GM18505 (cell line): ENCODE data around the gene SPON1.
"Not testable (repeated sequence)": the region's sequence is repeated elsewhere in the genome, so short reads cannot be mapped to it uniquely, and the experiment has no call there.

ENCODE experiments used
- ATAC-seq: cut with Tn5 transposase; IDR thresholded peaks from one replicate; pipeline ENCODE4 v1.9.1; 2021; ENCODE audit not compliant: unreplicated experiment
- POLR2A ChIP-seq: IDR thresholded peaks from 4 replicates; pipeline ENCODE4 v1.6.1; 2011; ENCODE audit warnings: borderline replicate concordance; ENCODE audit not compliant: insufficient read depth, insufficient read length; ENCODE audit errors: extremely low read depth

Gene SPON1

DNA sequence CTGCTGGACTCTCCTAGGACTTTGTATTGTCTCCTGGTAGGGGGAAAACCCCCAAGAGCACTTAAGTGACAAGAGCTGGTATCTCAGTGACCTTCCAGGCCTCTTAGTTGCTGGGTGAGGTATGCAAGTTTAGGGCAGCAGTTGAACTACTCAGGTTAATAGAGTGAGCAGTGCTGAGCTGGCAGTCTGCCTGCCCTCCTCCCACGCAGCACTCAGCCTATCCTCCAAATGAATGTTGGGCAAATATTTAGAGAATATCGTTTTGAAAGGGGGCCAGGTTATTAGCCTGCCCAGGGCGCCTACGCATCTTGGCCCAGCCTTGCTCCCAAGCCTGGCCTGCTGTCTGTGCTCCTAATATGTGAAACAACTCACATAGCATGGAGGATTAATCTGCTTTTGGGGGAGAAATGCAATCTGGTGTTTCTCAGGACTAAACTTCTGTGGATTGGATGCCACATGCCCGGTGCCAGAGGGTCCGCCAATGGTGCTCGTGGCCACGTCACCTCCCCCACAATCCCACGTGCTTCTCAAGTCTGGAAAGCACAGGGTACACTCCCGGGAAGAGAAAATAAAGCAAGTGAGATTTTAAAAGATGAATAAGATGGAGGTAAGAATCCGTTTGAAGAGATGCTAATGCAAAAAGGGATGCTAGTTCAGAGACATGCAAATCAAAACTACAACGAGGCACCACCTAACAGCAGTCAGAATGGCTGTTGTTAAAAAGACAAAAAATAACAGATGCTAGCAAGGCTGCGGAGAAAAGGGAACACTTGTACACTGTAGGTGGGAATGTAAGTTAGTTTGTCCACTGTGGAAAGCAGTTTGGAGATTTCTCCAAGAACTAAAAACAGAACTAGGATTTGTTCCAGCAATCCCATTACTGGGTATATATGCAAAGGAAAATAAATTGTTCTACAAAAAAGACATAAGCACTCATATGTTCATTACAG, 67.7 kb downstream of the SPON1 start:
- ATAC-seq = no peak
- TF ChIP-seq POLR2A = no peak

DNA sequence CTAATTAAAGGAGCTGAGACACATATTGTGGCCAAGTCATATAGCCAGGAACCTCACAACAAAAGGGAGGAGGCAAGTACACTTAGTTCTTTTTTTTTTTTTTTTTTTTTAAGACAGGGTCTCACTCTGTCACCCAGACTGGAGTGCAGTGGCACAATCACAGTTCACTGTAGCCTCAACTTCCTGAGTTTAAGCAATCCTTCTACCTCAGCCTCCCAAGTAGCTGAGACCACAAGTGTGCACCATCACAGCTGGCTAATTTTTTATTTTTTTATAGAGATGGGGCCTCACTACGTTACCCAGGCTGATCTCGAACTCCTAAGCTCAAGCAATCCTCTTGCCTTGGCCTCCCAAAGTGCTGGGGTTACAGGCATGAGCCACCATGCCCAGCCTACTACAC, 73.0 kb downstream of the SPON1 start:
- not testable (repeated sequence) for ATAC-seq

- no peak for ATAC-seq
Observed at GRCh38 chr11:14036469-14036868, 73.9 kb downstream of the SPON1 start.

DNA sequence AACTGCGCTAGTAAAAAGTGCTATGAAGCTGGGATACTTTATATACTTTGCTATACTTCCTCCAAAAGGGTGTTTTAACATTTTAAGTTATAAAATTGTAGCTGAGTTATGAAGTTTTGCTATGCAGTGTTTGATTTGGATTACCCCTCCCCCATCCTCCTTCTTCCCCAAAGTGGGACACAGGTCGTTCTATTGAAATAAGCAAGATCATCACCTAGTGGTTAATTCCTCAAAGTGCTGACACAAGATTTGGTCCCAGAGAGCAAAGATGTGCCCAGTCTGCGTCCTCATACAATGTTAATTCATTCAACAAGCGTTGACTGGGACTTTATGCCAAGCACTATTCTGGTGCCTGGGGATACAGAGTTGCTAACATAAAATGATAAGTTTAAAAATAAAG, 78.5 kb downstream of the SPON1 start:
- no peak for TF ChIP-seq POLR2A
- no peak for ATAC-seq

More at GRCh38 chr11:14036469-14036868, 73.9 kb downstream of the SPON1 start:
- no peak for TF ChIP-seq POLR2A

- ATAC-seq = no peak
- no peak for TF ChIP-seq POLR2A
Observed at GRCh38 chr11:14041565-14041964, 79.0 kb downstream of the SPON1 start.

- no peak for TF ChIP-seq POLR2A
Observed at GRCh38 chr11:14042686-14043465, 80.4 kb downstream of the SPON1 start.

GRCh38 chr11:14044916-14045315, 82.4 kb downstream of the SPON1 start:
- ATAC-seq = no peak
- TF ChIP-seq POLR2A = no peak

More at GRCh38 chr11:14042686-14043465, 80.4 kb downstream of the SPON1 start:
- no peak for ATAC-seq

DNA sequence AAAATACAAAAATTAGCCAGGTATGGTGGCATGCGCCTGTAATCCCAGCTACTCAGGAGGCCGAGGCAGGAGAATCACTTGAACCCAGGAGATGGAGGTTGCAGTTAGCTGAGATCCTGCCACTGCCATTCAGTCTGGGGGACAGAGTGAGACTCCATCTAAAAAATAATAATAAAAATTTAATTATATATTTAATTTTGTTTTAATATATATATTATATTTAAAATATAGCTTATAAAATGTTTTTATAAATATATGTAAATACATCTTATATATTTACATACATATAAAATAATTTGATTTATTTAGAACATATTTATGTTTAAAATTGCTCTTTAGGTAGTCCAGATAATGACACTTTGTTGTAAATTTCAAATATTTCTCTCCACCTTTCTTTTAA, 82.9 kb downstream of the SPON1 start:
- no peak for TF ChIP-seq POLR2A
- ATAC-seq = no peak

- no peak for ATAC-seq
- no peak for TF ChIP-seq POLR2A
Observed at GRCh38 chr11:14052198-14052597, 89.7 kb downstream of the SPON1 start.

DNA sequence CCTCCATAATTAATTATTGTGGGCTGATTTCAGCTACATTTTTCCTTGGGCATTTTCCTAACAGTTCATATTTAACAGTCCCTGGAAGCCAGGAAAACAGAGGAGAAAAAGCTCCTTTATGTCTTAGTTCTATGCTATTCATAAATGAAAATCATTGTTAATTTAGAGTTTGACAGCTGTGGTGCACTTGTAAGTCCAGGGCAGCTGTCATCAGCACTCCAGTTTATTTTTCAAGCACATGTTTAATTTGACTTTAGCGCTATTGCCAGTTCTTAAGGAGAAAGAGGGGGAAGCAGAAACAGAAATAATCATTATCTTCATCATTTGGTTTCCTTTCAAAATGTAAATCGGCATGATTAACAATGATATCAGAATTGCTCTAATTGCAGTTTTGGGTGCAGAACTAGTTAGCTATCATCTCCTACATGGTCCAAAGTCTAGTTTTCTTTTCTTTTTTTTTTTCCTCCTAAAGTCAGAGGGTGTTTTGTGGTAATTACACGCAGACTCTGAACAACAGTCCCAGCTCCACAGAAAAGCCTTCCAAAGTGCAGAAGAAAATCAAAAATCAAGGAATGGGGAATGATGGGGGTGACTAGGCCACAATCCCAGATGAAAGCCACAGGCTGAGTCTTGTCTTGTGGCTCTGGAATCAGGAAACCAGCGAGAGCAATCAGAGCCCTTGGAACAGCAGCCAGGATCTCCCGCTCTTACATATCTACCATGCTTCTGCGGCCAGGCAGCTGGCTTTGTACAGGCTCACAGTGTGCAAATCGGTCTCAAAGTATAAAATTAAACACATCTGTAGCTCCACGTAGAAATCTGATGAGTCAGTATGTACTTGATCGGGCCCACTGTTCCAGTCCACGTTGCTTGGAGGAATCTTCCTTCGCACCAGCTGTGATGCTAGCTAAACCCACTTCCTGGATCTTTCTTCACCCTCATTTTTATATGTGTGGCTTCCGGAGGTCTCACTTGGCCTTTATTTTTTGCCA, 91.9 kb downstream of the SPON1 start:
- TF ChIP-seq POLR2A = no peak
- ATAC-seq = no peak

DNA sequence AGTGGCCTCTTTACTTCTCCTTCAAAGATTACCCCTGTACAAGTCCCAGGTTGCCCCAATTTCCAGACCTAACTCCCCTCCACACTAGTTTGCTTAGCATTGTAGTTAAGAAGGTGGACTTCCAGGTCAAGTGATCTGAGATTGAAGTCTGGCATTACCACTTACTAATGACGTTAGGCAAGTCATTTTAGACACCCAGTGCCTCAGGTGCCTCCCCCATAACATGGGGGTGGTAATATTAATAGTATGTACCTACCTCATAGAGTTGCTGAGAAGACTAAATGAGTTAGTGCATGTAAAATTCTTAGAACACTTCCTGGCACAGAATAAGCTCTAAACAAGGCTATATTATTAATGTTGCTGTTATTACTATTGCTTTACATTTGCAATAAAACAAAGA, 93.4 kb downstream of the SPON1 start:
- TF ChIP-seq POLR2A = no peak
- ATAC-seq = no peak

GRCh38 chr11:14058061-14058460, 95.5 kb downstream of the SPON1 start:
- no peak for TF ChIP-seq POLR2A
- ATAC-seq = no peak

DNA sequence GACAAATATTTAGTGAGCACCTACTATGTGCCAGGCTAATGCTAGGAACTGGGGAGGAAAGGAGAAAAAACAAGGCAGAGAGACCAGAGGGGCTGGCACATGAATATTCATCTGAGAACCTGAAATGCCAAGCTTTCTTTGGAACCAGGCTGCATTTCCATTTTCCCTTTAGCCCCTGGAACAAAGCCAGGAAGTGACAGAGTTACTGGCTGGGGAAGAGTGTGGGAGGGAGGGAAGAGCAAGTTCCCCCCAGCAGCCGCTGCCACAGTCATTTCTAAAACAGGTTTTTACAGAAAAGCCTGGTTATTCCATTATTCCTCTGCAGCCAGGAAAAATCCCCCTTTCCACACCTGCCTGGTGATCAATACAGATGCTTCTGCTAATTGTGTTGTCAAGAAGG, 97.0 kb downstream of the SPON1 start:
- TF ChIP-seq POLR2A = no peak
- ATAC-seq = no peak

- TF ChIP-seq POLR2A = no peak
- ATAC-seq = no peak
Observed at GRCh38 chr11:14061721-14062120, 99.2 kb downstream of the SPON1 start.

GRCh38 chr11:14065141-14065540, 102.6 kb downstream of the SPON1 start:
- no peak for TF ChIP-seq POLR2A
- ATAC-seq = no peak
